ENCODE data around the gene TMEM181.
"Not testable (repeated sequence)": the region's sequence is repeated elsewhere in the genome, so short reads cannot be mapped to it uniquely, and the experiment has no call there.

TMEM181 gene

DNA sequence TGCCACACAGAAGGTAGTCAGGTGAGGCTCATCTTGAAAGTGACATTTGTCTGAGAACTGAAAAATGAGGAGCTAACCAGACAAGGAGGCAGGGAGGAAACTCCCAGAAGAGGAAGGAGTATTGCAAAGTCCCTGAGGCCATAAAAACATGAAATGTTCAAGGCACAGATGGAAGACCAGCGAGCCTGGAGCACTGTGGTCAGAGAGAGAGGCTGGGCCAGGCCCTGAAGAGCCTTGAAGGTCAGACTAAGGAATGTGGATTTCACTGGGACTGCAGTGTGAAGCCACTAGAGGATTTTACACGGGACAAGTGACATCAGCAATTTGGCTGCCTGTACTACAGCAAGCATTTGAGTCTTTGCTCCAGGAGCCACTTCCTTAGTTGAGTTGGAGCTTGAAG is 21.1 kb upstream of the TMEM181 start:
- no peak for DNase-seq (ENCODE audit: low spot score)

DNA sequence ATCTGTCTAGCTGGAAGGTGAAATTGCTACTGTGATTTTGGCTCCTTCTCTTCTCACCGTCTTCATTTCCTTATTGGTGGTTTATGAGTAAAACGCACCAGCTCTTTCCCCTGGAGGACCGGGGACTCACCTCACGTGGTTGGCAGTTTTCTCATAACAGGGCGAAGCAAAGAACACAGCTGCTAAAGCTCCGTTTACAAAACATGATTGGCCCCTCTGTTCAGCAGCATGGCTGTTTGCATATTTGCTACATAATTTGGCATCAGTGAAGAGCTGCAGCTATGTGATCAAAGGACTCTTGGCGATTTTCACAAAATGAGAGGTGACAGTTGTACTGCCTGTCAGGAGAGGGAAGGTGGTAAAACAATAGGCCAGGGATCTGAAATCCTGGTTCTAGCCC is 20.5 kb upstream of the TMEM181 start:
- DNase-seq (ENCODE audit: low spot score) = no peak

DNA sequence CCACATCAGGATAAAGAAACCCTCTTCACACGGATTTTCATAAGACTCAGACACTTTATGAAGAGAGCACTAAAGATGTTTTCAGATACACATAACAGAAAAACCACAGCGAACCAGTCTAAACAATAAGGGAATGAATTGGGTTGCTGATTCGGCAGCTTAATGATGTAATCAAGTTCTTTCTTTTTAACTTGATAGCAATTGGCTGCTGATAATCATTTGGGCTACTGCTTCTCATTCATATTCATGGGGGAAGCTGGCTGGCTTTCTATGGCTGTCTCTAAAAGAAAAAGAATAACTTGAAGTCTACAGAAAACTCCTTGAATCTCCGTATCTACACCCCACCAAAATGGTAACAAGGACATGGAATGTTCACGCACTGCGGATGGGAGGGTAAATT is 20.0 kb upstream of the TMEM181 start:
- no peak for DNase-seq (ENCODE audit: low spot score)

DNA sequence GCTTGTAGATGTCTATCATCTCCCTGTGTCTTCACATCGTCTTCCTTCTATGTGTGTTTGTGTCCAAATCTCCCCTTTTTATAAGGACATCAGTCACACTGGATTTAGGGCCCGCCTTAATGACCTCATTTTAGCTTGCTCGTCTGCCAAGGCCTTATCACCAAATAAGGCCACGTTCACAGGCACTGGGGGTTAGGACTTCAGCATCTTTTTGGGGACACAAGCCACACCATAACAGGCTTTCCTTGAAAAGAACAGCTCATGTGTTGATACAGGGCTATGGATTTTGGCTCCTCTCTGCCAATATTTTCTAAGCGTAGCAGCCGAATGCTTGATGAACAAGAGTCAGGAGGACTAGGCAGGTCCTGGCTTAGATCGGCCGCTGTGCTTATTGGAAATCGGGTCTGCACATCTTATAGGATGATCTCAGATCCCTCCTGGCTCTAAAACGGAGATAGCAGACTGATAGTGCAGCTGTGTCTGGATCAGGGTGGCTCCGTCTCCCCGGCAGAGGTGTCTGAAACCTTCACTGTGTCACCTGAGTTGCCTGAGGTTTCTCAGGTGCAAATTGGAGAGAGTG is 16.2 kb upstream of the TMEM181 start:
- no peak for DNase-seq (ENCODE audit: low spot score)

DNA sequence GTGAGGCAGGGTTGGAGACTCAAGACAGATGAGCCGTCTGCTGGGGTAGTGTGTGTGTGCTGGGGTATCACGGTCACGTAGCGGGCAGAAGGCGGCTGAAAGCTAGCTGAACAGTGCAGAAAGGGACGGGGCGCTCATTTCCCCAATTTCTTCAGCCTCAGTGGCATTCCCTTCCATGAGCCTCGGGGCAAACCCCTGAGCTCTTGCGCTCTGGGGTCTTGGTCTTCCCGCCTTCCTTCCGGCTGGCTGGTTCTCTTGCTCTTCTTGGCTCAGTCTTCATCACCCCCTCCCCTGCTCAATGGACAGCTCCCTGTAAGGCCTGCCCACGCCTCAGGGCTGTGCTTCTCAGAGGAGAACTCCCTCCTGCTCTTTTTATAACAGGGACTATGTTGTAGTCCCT is 15.5 kb upstream of the TMEM181 start:
- DNase-seq (ENCODE audit: low spot score) = no peak

DNA sequence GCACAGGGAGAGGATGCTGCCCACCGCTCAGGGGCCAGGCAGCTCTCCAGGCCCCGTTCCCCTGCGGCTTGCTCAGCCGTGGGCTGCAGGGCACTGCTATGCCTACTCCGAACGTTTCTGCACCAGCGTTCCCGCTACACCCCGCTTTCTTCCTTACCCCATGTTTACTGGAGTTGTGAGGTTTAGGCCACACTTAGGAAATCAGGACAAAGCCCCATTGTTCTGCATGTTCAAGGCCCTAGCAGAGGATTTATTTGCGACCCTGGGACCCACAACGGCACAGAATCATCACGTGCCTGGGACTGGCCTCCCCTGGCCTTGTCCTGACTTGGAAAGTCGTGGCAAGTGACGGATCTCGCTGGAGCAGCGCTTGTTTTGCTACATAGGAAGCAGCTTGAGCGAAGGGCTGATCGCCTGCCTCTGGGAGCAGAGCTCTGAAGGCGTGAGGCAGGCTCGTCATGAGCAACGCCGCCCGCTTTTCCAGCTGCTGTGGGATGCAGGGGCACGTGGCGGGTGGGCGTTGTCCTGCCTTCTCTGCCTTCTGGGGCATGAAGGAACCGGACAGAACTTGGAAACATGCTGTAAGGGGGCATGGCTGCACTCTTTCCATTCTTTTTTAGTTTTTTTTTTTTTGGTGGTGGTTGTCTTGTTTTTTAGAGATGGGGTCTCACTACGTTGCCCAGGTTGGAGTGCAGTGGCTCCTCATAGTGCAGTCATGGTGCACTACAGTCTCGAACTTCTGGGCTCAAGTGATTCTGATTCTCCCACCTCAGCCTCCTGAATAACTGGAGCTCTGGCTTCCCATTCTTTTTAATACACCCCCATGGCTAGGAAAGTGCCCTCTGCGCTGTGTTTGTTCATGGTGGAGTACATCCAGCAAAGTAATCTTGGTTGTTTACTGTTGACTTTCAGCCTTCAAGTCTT is 14.6 kb upstream of the TMEM181 start:
- DNase-seq (ENCODE audit: low spot score) = no peak

DNA sequence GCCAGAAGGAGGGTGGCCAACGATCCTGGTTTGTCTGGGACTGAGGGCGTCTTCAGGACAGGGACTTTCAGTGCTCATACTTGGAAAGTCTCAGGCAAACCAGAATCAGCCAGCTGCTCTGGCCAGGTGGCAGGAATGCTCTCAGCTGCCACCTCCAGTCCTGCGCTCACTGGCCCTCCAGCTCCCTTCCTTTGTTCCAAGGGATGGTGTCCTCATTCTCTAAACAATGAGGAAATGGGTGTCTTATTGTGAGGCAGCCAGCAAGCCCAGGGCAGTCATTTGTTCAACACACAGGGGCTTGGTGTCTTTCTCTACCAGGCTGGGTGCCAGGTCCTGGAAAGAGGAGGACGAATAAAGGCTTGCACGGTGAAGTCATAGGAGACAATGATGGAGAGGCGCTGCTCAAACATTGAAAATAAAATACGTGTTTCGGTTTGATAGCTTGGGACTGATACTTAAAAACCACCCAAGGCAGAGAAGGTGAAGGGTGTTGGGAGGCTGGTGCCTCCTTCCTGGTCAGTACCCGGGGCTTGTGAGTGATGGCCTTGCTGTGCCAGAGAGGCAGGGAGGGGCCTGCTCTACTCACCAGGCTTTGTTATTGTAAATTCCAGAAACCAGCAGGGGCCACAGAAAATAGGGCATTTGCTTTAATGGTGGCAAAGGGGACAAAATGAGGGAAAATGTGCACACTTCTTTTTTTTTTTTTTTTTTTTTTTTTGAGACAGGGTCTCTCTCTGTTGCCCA is 11.3 kb upstream of the TMEM181 start:
- no peak for DNase-seq (ENCODE audit: low spot score)

DNA sequence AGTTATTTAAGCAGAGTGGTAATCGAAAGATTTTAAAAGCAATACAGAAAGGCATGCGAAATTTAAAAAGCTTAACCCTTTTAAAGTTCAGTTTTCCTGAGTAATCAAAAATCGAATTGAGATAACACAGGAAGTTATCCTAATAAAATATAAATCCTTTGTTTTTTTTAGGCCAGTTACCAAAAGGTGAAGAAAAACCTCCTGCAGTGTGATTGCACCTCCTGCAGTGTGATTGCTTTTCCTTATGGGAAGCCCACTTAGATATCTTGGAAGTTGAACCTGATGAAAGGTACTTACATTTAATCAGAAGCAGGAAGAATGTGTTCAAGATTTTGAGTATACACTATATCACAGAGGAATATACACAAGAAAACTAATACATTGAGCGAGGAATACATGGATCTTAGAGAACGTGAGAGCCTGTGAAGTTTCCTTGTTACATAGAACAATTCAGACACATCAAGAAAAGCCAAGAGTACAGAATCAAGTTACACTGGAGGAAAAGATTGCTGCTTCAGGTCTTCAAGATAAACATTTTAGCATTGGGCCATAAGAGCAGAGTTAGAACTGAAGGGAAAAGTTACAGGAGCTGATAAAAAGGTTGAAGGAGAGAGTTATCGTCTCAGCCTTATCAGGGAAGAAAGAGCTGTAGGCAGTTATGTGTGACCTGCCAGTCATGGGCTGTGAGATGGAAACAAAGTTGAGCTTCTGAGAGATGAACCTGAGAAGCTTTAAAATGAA is 7.7 kb upstream of the TMEM181 start:
- no peak for DNase-seq (ENCODE audit: low spot score)

DNA sequence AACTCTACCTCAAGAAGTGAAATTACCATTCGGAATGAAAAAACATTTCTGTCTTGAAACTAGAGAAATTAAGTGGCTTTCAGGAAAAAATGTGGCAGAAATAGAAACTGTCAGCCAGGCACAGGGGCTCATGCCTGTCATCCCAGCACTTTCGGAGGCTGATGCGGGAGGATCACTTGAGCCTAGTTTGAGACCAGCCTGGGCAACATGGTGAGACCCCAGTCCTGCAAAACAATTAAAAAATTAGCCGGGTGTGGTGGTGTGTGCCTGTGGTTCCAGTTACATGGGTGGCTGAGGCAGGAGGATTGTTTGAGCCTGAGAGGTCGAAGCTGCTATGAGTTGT is 7.1 kb upstream of the TMEM181 start:
- DNase-seq (ENCODE audit: low spot score) = no peak

DNA sequence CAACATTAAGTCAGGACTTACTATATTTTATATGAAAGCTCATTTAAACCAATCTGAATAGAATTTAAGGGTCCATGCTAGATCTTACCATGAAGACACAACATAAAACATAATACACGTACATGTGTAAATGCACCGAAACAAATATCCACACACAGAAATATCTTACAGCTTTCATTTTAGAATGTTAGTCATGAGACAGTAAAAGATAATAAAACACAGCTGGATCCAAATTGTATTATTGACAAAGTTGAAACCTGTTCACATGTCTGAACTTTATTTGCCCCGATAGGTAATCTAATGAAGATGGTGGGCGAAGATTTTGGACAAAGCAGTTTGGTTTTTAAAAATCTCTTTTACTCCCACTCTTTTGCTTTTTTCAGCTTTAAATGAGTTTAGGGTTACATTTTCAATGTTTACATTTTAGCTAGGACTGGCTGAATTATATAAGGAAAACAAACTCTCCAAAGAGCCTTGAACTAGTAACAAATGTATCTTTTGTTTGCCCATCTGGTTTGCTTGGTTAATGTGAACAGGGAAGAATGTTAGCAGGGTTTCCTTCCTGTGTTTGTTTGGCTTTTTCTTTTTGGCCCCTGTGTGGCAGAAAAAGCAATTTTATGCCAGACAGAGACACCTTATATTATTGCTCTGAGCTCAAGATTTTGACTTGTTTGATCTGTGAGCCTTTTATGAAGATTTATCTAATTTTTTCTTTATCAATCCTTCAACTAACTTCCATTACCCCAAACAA is 5.1 kb upstream of the TMEM181 start:
- no peak for DNase-seq (ENCODE audit: low spot score)

DNA sequence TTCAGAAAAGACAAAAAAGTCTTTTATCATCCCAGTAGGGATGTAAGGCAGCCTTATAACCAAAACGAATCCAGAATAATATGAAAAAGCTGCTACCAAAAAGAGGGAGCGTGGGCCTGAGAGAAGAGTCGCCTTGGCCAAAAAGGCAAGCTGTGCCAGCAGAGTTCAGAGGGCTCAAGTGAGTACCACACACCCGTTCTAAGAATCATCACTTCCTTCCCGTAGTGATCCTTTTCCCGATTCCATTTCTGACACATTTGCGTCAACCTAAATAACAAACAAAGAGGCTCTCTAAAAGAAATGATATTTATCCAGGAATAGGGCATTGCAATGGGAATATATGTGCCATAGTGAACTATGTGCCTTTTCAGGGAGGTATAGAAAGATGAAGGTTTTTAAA is 3.8 kb upstream of the TMEM181 start:
- DNase-seq (ENCODE audit: low spot score) = no peak

DNA sequence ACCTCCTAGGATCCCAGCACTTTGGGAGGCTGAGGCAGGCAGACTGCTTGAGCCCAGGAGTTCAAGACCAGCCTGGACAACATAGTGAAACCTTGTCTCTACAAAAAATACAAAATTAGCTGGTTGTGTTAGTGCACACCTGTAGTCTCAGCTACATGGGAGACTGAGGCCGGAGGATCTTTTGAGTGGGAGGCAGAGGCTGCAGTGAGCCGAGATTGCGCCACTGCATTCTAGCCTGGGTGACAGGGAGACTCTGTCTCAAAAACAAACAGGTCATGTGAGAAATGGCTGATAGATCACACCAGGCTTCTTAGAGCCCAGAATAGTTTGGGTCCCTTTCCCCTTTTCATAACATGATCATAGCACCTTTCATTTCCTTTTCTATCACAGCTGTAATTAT is 2.8 kb upstream of the TMEM181 start:
- not testable (repeated sequence) for DNase-seq (ENCODE audit: low spot score)

DNA sequence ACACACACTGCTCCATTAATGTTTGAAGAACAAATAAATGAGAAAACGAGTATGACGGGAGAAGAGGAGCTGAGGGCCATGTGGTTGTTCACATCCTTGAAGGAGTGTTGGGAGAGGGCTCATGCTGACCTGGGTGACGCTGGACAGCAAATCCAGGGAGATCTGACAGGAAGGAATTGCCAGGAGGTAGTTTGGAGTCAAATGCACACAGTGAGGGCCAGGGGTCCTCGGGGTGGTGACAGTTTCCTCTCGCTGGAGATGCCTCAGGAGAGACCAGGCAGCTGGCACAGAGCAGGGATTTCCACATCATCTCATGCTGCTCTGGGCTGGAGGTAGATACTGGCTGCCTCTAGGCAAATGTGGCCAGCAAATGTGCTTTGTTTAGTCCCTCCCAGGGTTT is 2.0 kb upstream of the TMEM181 start:
- DNase-seq (ENCODE audit: low spot score) = no peak

DNA sequence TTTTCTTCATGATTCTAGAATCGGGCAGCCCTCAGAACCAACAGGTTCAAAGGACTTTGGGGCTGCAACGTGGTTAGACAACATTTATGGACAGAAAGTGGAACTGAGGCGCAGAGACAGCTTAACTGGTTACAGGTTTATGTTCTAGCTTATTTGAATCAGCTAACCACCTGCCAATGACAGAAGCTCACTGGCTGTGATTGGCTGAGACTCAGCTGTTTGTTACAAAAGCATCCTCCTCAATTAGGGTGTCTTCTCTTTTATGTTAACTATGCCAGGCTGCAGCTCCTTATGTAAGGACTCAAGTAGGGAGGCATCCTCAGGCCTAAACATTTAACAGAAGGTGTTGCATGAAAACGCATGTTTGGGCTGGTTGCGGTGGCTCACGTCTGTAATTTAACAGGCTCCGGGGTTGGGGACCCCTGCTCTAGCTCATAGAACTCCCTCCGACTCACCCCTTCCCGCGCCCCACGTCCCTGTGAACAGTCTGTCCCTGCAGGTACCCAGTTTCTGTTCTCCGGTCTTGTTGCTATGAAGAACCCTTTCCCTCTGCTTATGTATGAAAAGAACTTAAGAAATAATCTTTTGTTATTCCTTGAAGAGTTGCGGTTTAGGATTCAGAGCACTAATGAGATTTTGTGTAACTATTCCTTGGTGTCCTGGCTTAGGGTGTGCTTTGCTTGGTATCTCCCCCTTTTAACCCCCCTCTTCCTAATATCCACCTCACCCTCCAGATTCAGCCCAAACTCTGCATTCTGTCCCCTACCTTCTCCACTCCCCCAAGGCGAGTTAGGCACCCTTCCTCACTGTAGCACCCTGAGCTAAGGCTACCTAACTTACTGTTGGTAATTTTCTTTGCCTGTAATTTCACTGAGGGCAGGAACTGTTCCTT is 1.2 kb upstream of the TMEM181 start:
- no peak for DNase-seq (ENCODE audit: low spot score)

DNA sequence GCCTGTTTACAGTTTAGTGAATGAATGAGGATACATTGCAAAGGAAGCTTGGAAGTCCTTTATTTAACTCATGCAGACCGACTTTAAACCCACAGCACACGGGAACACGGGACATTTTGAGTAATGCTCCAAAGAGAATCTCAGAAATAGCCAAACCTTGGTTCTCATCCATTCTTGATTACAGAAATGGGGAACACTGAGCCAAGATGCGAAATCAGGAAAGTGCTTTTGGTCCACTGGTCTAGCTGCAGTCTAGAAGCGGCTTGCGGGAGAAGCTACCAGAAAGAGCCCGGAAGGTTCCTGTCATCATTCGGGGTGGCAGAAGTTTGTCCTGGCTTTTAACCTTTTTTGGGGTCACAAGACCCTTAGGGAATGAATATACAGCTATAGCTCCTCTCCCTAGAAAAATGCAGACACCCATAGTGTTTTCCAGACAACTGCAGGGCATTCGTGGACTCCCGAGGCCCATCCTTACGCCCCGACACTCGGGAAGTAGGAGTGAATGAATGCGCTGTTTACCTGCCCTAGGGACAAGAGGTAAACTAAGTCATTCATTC is 475 bp upstream of the TMEM181 start:
- no peak for DNase-seq (ENCODE audit: low spot score)

DNA sequence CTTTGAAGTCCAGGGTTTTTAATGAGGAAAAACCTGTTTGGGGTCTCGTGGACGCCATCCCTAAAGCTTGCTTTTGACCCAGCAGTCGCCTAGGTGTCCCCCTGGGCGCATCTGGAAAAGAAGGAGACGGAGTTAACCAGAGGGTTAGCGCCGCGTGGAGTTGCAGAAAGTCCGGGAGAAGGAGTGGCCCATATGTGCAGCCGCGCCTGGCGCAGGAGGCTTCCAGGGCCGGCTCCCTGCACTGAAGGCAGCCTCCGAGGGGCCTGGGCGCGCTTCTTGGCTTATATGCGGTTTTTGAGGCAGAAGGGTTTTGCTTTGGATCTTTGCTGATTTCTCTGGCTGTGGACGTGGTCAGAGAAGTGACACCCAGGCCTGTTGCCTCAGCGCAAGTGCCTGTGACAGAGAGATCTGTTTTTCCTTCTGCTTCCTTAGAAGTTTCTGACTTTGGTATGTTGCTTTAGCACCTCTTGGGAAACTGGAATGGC is 987 bp downstream of the TMEM181 start:
- DNase-seq (ENCODE audit: low spot score) = no peak

DNA sequence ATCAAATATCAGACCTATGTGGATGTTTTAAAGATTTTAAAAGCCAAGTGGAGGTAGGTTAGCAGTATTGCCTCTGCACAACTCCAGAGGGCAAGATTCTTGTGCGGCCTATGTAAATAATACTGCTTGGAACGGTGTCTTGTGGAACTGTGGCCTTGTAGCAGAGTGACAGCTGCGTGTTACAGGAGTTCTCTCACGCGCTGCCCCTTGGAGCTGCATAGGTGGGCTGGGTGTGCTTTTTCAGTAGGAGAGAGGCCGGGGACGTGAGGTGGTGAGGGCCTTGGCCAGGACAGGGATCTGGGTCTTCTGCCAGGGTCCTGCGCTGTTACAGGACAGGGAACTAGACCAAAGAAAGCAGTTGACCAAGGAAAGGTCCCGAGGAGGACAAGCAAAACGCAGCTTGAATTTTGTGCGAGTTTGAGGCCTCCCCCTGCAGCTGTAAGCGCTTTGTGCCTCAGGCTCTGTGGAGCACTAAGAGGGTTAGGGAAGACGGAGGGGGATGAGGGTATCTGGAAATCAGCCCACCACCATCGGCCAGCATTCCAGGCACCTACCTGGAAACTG is 1.5 kb downstream of the TMEM181 start:
- DNase-seq (ENCODE audit: low spot score) = no peak

DNA sequence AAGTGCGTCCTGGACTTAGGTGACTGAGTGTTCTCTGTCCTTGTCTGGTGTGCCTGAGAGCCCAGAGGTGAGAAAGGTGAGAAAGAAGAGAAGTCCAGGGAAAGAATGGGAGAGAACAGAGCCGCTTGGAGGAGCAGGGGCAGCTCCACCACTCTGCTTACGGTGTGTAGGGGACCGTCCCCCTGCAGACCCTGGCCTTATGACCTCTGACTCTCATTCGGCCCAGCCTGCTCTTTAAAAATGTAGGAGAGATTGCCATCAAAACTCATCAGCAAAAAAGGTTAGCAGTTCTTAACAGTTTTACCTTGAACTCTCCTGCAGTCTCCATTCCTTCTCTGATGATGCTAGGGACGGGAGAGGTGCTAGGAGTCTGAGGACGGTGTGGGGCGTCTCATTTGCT is 2.0 kb downstream of the TMEM181 start:
- DNase-seq (ENCODE audit: low spot score) = no peak

DNA sequence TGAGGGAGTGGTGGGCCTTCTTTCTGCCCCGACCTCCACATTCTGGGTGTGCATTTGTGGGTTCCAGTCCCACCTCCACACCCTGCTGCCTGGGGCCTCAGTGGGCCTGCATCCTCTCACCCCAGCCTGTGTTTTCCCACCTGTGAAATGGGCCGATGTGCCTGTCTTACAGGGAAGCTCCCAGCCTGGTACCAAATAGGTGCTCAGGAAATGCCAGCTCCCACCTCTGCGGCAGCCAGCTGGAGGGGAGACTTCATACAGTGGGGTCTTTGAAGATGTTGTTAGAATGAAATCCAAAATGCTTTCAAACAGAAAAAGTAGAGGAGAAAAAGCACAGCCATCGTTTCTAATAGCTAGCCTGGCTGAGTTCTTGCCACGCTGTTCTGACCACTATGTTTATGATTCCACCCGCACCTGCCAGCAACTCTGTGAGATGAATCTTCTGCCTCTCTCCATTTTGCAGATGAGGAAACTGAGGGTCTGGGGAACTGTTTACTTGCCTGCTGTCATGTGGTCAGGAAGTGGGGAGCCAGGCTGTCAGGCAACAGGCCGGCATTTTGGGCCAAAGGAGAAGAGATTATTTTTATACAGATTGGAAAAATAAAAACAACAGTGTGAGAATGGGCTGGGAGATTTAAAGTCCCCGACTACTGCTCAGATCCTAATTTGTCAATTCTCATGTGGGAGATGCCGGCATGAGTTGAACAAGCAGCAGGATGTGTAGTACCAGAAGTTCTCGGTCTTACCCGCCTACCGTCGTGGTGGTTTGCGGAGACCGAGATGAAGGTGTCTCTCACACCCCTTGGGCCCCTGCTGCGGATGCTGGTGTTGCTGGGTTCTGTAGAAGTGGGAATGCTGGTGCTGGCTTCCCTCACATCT is 4.6 kb downstream of the TMEM181 start:
- DNase-seq (ENCODE audit: low spot score) = peak; percentile 23

All from CD4-positive, alpha-beta T cell treated with Interleukin-15 for 4 hours (primary cell).